ENCODE results near the gene ARPC1A.

Gene ARPC1A

GRCh38 chr7:99363286-99363685, 37.6 kb downstream of the ARPC1A start:
- TF ChIP-seq CTCF (conservative IDR thresholded peaks at IDR 0.05; ENCODE audit: low read length), result no peak
- no peak overlapping the region for H3K4me3 ChIP-seq (ENCODE audit: low read length)
- DNase-seq (ENCODE audit: low read depth), result no peak

- no peak overlapping the region for H3K4me3 ChIP-seq (ENCODE audit: low read length)
- peak; percentile 45 for TF ChIP-seq CTCF (conservative IDR thresholded peaks at IDR 0.05; ENCODE audit: low read length)
- DNase-seq (ENCODE audit: low read depth), result no peak
Measured at GRCh38 chr7:99365318-99366141, 39.8 kb downstream of the ARPC1A start.

- TF ChIP-seq CTCF (conservative IDR thresholded peaks at IDR 0.05; ENCODE audit: low read length), result no peak
- no peak for DNase-seq (ENCODE audit: low read depth)
- H3K4me3 ChIP-seq (ENCODE audit: low read length), result no peak overlapping the region
Measured at GRCh38 chr7:99366646-99367045, 40.9 kb downstream of the ARPC1A start.

GRCh38 chr7:99368750-99369389, 43.2 kb downstream of the ARPC1A start:
- TF ChIP-seq CTCF (conservative IDR thresholded peaks at IDR 0.05; ENCODE audit: low read length), result no peak
- H3K4me3 ChIP-seq (ENCODE audit: low read length), result no peak overlapping the region
- no peak for DNase-seq (ENCODE audit: low read depth)

GRCh38 chr7:99369767-99370391, 44.2 kb downstream of the ARPC1A start:
- peak; percentile 47 for DNase-seq (ENCODE audit: low read depth)
- no peak for TF ChIP-seq CTCF (conservative IDR thresholded peaks at IDR 0.05; ENCODE audit: low read length)
- no peak overlapping the region for H3K4me3 ChIP-seq (ENCODE audit: low read length)

GRCh38 chr7:99371376-99371920, 45.8 kb downstream of the ARPC1A start:
- no peak for DNase-seq (ENCODE audit: low read depth)
- TF ChIP-seq CTCF (conservative IDR thresholded peaks at IDR 0.05; ENCODE audit: low read length), result no peak
- no peak overlapping the region for H3K4me3 ChIP-seq (ENCODE audit: low read length)

All from AG10803 (cell line).